Measurements from ENCODE around the gene KIAA1755. TPM values are rescaled to one million over a fixed set of nuclear protein-coding genes. Genes with fewer than 3 reads are reported as not detected.

Gene KIAA1755
- total and polyA plus RNA-seq, 10 of the 15 experiments (the other 5 are each of a cell fraction or from before 2014, with no cell fraction given), result not detected

- no peak overlapping the region for H3K27ac ChIP-seq (ENCODE audit: control insufficient read depth, insufficient read depth)
- ChIA-PET POLR2A (no interaction called here), RAD21 (ENCODE audit: unreplicated experiment) (interaction anchor here (1.0 kb wide), 1 partner anchor 177 kb away, joined by 3 read pairs; no protein-coding TSS in a partner anchor), SMC1A (ENCODE audit: uncharacterized antibody, unreplicated experiment) (no interaction called here), CTCF (interaction anchor here (1.0 to 3.6 kb wide), 5 partner anchors 10 to 178 kb away, joined by 3 to 17 read pairs (median 5); no protein-coding TSS in a partner anchor)
- H3K9ac ChIP-seq (ENCODE audit: control insufficient read depth, insufficient read depth, low read length), result no peak overlapping the region
- no peaks in the 10 kb centered on the region; a peak in 2 of 4 replicates for H3K27me3 ChIP-seq (replicated peaks in 1 of 2; ENCODE audit: control insufficient read depth in 2 of 2, insufficient read depth in 2 of 2, low read length in 1 of 2)
- H3K4me2 ChIP-seq (ENCODE audit: control insufficient read depth, insufficient read depth), result no peak overlapping the region
- 24% methylated on average over 10 of the region's 10 CpGs for WGBS (ENCODE audit: insufficient coverage, insufficient replicate concordance, low lambda C conversion rate, missing lambda C conversion rate)
- intact Hi-C loops (cut with micrococcal nuclease; ENCODE audit: unreplicated experiment) (loop anchor here (5.0 kb wide), 1 partner anchor 176 kb away; no protein-coding TSS in a partner anchor), in situ Hi-C loops (cut with MboI) (no loop called here)
- no peaks in the 10 kb centered on the region for H3K36me3 ChIP-seq (ENCODE audit: control insufficient read depth in 2 of 2, insufficient read depth in 2 of 2, low read length in 1 of 2)
- no peaks in the 10 kb centered on the region for H3K9me3 ChIP-seq (replicated peaks; ENCODE audit: control insufficient read depth, insufficient read depth, low read length)
- H2AFZ ChIP-seq (ENCODE audit: control insufficient read depth, low read depth, low read length), result no peak overlapping the region
- FAIRE-seq (no peak), ATAC-seq (no peak), DNase-seq (ENCODE audit: low read depth, low spot score) (no peak)
- H4K20me1 ChIP-seq (ENCODE audit: control insufficient read depth, insufficient read depth), result no peaks in the 10 kb centered on the region
- no peaks in the 10 kb centered on the region for H3K79me2 ChIP-seq (ENCODE audit: control insufficient read depth, insufficient read depth, low read length)
- no TSS peak for BruUV-seq (replicated peaks)
- H3K4me3 ChIP-seq, result no peak overlapping the region
- TF ChIP-seq ZNF207 (IDR thresholded peaks at IDR 0.05; ENCODE audit: borderline replicate concordance) (no peak), SUPT20H (IDR thresholded peaks at IDR 0.05; ENCODE audit: borderline replicate concordance, control insufficient read depth, low read depth, low read length) (no peak), YY1 (IDR thresholded peaks at IDR 0.05; ENCODE audit: low read depth, low read length) (no peak), BCL11A (IDR thresholded peaks at IDR 0.05; ENCODE audit: low read depth, low read length) (no peak), WRNIP1 (IDR thresholded peaks at IDR 0.05; ENCODE audit: borderline replicate concordance, low read depth, low read length) (no peak), IRF4 (IDR thresholded peaks at IDR 0.05; ENCODE audit: low read depth, low read length) (no peak), NRF1 (conservative IDR thresholded peaks at IDR 0.05; ENCODE audit: low read depth, low read length) (no peak)
- no peaks in the 10 kb centered on the region for H3K4me1 ChIP-seq (ENCODE audit: control insufficient read depth, insufficient read depth, low read length)
Measured at GRCh38 chr20:38230957-38231526, 29.5 kb downstream of the KIAA1755 start.

DNA sequence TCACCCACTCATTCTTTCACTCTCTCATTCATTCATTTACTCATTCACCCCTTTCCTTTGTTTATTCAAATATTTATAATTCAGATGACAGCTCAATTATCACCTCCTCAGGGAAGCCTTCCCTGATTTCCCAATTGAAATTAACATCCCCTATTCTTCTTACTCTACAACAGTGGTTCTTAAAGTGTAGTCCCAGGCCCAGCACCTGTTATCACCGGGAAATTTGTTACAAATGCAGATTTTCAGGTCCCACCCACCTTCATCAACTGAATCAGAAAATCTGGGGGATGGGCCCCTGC is 30.3 kb downstream of the KIAA1755 start:
- no peak overlapping the region for H3K4me2 ChIP-seq (ENCODE audit: control insufficient read depth, insufficient read depth)
- no peak overlapping the region for H2AFZ ChIP-seq (ENCODE audit: control insufficient read depth, low read depth, low read length)
- BruUV-seq (replicated peaks), result no TSS peak
- WGBS (ENCODE audit: insufficient coverage, insufficient replicate concordance, low lambda C conversion rate, missing lambda C conversion rate), result 13% methylated on average over 1 of the region's 1 CpG
- intact Hi-C loops (cut with micrococcal nuclease; ENCODE audit: unreplicated experiment) (loop anchor here (5.0 kb wide), 1 partner anchor 177 kb away; no protein-coding TSS in a partner anchor), in situ Hi-C loops (cut with MboI) (no loop called here)
- H3K9ac ChIP-seq (ENCODE audit: control insufficient read depth, insufficient read depth, low read length), result no peak overlapping the region
- no peak overlapping the region for H3K27ac ChIP-seq (ENCODE audit: control insufficient read depth, insufficient read depth)
- ChIA-PET RAD21 (ENCODE audit: unreplicated experiment) (no interaction called here), CTCF (interaction anchor here (0.6 to 3.6 kb wide), 5 partner anchors 9 to 178 kb away, joined by 3 to 17 read pairs (median 3); no protein-coding TSS in a partner anchor), SMC1A (ENCODE audit: uncharacterized antibody, unreplicated experiment) (no interaction called here), POLR2A (no interaction called here)
- no peaks in the 10 kb centered on the region for H3K9me3 ChIP-seq (replicated peaks; ENCODE audit: control insufficient read depth, insufficient read depth, low read length)
- FAIRE-seq, result no peak
- H3K79me2 ChIP-seq (ENCODE audit: control insufficient read depth, insufficient read depth, low read length), result no peaks in the 10 kb centered on the region
- no peak for ATAC-seq
- no peak for DNase-seq (ENCODE audit: low read depth, low spot score)
- H3K27me3 ChIP-seq (replicated peaks in 1 of 2; ENCODE audit: control insufficient read depth in 2 of 2, insufficient read depth in 2 of 2, low read length in 1 of 2), result no peaks in the 10 kb centered on the region; a peak in 2 of 4 replicates
- no peaks in the 10 kb centered on the region for H3K36me3 ChIP-seq (ENCODE audit: control insufficient read depth in 2 of 2, insufficient read depth in 2 of 2, low read length in 1 of 2)
- no peak overlapping the region for H3K4me3 ChIP-seq
- H4K20me1 ChIP-seq (ENCODE audit: control insufficient read depth, insufficient read depth), result no peaks in the 10 kb centered on the region
- no peaks in the 10 kb centered on the region for H3K4me1 ChIP-seq (ENCODE audit: control insufficient read depth, insufficient read depth, low read length)
- TF ChIP-seq NR2F1 (conservative IDR thresholded peaks at IDR 0.05) (no peak), MLLT1 (IDR thresholded peaks at IDR 0.05) (no peak), SMARCA5 (IDR thresholded peaks at IDR 0.05) (no peak), RELA (IDR thresholded peaks at IDR 0.05; ENCODE audit: borderline replicate concordance, partially characterized antibody) (no peak), ZNF384 (IDR thresholded peaks at IDR 0.05; ENCODE audit: borderline replicate concordance, low read depth, low read length) (no peak)
- TF ChIP-seq, protein P1, sequence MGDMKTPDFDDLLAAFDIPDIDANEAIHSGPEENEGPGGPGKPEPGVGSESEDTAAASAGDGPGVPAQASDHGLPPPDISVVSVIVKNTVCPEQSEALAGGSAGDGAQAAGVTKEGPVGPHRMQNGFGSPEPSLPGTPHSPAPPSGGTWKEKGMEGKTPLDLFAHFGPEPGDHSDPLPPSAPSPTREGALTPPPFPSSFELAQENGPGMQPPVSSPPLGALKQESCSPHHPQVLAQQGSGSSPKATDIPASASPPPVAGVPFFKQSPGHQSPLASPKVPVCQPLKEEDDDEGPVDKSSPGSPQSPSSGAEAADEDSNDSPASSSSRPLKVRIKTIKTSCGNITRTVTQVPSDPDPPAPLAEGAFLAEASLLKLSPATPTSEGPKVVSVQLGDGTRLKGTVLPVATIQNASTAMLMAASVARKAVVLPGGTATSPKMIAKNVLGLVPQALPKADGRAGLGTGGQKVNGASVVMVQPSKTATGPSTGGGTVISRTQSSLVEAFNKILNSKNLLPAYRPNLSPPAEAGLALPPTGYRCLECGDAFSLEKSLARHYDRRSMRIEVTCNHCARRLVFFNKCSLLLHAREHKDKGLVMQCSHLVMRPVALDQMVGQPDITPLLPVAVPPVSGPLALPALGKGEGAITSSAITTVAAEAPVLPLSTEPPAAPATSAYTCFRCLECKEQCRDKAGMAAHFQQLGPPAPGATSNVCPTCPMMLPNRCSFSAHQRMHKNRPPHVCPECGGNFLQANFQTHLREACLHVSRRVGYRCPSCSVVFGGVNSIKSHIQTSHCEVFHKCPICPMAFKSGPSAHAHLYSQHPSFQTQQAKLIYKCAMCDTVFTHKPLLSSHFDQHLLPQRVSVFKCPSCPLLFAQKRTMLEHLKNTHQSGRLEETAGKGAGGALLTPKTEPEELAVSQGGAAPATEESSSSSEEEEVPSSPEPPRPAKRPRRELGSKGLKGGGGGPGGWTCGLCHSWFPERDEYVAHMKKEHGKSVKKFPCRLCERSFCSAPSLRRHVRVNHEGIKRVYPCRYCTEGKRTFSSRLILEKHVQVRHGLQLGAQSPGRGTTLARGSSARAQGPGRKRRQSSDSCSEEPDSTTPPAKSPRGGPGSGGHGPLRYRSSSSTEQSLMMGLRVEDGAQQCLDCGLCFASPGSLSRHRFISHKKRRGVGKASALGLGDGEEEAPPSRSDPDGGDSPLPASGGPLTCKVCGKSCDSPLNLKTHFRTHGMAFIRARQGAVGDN (IDR thresholded peaks at IDR 0.05), result no peak

Measured in GM12878 (cell line).